AG04450 (cell line): ENCODE results near the gene ARF3. TPM values are rescaled to one million over a fixed set of nuclear protein-coding genes. Genes with fewer than 3 reads are reported as not detected.

Experiments used
- CTCF ChIA-PET: fragments of 300-600, 350-600 bp; formaldehyde crosslinking; extraction: SDS; loops from one replicate; lab custom pipeline; 2022; ENCODE audit warnings: antibody characterized with exemption, inconsistent platforms; lab: Charles Lee
- POLR2A ChIA-PET: fragments of 350-600 bp; formaldehyde crosslinking; extraction: SDS; loops from one replicate; lab custom pipeline; 2021; ENCODE audit warnings: antibody characterized with exemption, inconsistent platforms; lab: Yijun Ruan, JAX
- DNase-seq: peaks from one replicate; pipeline ENCODE4 v3.0.0-alpha.2; 2011; ENCODE audit warnings: low read depth, low spot score
- H3K27ac ChIP-seq: one replicate; pipeline ENCODE4 v1.5.1; 2012; ENCODE audit warnings: low read depth, low read length, control low read depth
- H3K27me3 ChIP-seq: one replicate; pipeline ENCODE4 v1.6.0; 2012; ENCODE audit warnings: low read length; ENCODE audit not compliant: control insufficient read depth, insufficient read depth
- H3K4me3 ChIP-seq: 2 replicates; pipeline ENCODE4 v1.5.1; 2011; ENCODE audit warnings: mild to moderate bottlenecking, low read depth, low read length, control low read depth
- H3K9me3 ChIP-seq: 2 replicates; pipeline ENCODE4 v1.5.1; 2012; ENCODE audit warnings: low read length; ENCODE audit not compliant: control insufficient read depth, insufficient read depth
- CTCF ChIP-seq: IDR thresholded peaks from 2 replicates; pipeline ENCODE4 v1.5.1; 2011; ENCODE audit warnings: low read depth, low read length, control low read depth, inconsistent platforms
- polyA plus RNA-seq: library from polyadenylated mRNA; depleted of rRNA; stranded (reverse); fragments of >200 nt; gene quantifications from 2 replicates; pipeline ENCODE4 v1.2.3, GENCODE V29; 2011

Gene ARF3
- polyA plus RNA-seq, 1 experiment: 260 TPM

DNA sequence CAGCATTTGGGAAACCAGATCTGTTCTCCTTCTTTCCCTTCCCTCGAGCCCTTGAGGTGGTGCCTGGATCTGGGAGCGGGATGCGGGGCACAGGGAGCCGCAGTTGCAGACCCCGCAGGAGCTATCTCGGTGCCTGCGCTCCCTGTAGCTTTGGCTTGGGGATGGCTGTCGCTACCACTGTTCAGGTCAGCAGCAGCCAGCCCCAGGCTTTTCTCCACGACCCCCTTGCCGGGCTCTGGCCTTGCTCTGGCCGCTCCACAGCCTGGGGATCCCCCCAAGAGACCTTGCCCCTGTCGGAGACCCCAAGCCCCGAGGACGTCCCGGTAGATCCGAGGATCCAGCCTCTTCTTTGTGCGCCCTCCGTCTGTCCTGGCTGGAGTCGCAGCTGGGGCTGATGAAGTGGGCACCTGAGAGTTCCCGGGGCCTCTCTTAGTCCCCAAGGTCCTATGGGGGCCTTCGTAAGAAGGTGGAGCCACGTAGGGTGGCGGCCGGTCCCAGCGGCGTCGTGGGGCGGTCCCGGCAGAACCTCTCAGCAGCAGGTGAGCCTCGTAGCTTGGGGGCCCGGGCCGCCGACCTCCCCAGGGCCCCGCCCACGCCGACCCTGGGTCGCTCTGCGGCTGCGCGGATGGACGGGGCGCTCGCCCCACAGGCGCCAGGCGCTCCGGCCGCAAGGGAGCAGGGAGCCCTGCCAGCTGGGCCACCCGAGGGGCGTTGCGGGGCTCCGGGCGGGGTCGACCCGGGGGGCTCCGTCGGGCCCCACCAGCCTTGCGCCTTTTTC, 40.6 kb upstream of the ARF3 start:
- DNase-seq: no peak
- no peak overlapping the region for H3K27ac ChIP-seq
- peak overlapping the region; percentile 37; the same call in 1 of the 2 replicates for H3K4me3 ChIP-seq
- POLR2A ChIA-PET: interaction anchor here (0.6 kb wide), 1 partner anchor 72 kb away, joined by 3 read pairs; the partner anchor contains the start of gene RHEBL1
- CTCF ChIA-PET: interaction anchor here (0.6 to 7.7 kb wide), 12 partner anchors 8 to 145 kb away, joined by 3 to 95 read pairs (median 6); partner anchors contain the start of gene WNT1
- H3K9me3 ChIP-seq: no peaks in the 10 kb centered on the region; the same call in 1 of the 2 replicates
- TF ChIP-seq CTCF: no peak
- peaks cover 23% of the 10 kb centered on the region for H3K27me3 ChIP-seq

DNA sequence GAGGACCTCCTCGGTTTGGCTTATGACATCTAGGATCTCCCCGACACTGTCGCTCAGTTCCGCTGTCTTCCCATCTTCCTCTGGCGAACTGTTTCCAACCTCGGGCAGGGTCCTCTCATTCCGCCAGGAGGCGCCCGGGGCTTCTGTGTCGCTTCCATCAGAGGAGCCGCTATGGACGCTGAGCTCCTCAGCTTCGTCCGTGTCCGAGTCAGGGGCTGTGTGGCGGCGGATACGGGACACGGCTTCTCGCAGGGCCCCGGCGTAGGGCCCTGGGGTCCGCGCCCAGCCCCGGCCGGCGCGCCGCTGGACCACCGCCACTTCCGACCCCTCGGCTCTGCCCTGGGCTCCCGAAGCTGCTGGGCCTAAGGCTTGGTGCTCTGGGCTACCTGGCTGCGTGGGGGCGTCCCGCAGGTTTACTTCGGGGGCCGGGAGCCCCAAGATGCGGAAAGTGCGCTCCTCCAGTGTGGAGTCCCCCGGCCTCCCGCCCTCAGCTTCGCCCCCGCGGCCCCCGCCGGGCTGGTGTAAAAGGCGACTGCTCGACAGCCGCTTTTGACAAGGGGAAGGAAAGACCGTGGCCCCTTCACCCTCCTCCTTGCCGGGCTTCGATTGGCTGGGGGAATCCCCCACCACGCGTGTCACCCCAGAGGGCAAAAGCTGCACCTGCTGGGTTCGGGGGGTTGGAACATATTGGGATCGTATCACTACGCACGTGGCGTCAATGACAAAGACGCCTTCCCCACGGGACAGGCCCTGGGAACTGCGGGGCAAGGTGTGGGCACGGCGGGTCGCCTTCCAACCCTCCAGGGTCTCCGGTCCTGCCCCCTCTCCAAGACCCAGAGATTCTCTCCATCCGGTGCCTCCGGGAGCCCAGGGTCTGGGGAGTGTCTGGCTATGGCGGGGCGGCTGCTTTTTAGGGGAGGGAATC, 39.8 kb upstream of the ARF3 start:
- no peak for DNase-seq
- H3K9me3 ChIP-seq: no peaks in the 10 kb centered on the region; the same call in 1 of the 2 replicates
- POLR2A ChIA-PET: interaction anchor here (1.2 kb wide), 1 partner anchor 16 kb away, joined by 3 read pairs; no protein-coding TSS in a partner anchor
- CTCF ChIA-PET: interaction anchor here (0.6 to 7.7 kb wide), 29 partner anchors 8 to 247 kb away, joined by 3 to 95 read pairs (median 5); partner anchors contain the start of genes ARF3, DDX23 and WNT1
- peak overlapping the region; percentile 38 for H3K4me3 ChIP-seq
- H3K27me3 ChIP-seq: peaks cover 28% of the 10 kb centered on the region
- H3K27ac ChIP-seq: no peak overlapping the region
- TF ChIP-seq CTCF: peak; percentile 92

DNA sequence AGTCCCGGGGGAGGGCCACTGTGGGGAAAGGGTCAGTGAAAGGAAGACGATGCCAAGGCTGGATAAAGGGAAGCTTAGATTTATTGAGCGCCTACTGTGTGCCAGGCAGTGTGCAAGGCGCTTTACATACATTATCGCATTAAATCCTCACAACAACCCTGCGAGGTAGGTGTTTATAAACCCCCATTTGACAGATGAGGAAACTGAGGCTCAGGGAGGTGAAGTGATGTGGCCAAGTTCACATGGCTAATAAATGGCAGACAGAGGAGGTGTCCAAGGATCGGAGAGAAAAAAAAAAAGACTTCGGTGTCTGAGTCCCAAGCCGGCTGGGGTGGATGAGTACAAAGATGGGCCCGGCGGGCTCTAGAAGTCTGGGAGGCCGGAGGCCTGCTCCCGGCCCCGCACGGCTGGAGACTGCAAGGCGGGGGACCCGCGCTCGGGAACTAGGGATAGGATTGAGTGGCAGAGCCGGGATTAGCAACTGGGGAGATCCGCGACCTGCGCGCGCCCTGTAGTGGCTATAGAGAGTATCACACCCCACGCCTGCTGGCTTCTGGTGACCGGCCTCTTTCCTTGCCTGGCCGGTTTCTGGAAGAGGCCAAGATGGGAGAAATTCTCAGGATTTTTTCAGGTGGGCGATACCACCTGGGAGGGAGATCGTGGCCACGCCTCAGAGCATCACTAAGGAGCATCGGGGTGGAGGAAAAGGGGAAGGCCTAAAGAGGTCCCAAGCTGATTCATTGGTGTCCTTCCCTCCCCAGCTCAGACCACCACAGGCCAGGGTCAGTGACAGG, 38.0 kb upstream of the ARF3 start:
- H3K4me3 ChIP-seq: peak overlapping the region; percentile 22; the same call in 1 of the 2 replicates
- peak; percentile 80 for TF ChIP-seq CTCF
- no peak overlapping the region for H3K27ac ChIP-seq
- ChIA-PET CTCF (interaction anchor here (0.5 to 7.7 kb wide), 10 partner anchors 10 to 142 kb away, joined by 3 to 95 read pairs (median 5); partner anchors contain the start of genes DDX23 and WNT1), POLR2A (interaction anchor here (0.5 to 0.6 kb wide), 2 partner anchors 22 to 25 kb away, joined by 4 to 5 read pairs; no protein-coding TSS in a partner anchor)
- H3K27me3 ChIP-seq: peaks cover 31% of the 10 kb centered on the region
- peak; percentile 49 for DNase-seq
- H3K9me3 ChIP-seq: no peaks in the 10 kb centered on the region; the same call in 1 of the 2 replicates

DNA sequence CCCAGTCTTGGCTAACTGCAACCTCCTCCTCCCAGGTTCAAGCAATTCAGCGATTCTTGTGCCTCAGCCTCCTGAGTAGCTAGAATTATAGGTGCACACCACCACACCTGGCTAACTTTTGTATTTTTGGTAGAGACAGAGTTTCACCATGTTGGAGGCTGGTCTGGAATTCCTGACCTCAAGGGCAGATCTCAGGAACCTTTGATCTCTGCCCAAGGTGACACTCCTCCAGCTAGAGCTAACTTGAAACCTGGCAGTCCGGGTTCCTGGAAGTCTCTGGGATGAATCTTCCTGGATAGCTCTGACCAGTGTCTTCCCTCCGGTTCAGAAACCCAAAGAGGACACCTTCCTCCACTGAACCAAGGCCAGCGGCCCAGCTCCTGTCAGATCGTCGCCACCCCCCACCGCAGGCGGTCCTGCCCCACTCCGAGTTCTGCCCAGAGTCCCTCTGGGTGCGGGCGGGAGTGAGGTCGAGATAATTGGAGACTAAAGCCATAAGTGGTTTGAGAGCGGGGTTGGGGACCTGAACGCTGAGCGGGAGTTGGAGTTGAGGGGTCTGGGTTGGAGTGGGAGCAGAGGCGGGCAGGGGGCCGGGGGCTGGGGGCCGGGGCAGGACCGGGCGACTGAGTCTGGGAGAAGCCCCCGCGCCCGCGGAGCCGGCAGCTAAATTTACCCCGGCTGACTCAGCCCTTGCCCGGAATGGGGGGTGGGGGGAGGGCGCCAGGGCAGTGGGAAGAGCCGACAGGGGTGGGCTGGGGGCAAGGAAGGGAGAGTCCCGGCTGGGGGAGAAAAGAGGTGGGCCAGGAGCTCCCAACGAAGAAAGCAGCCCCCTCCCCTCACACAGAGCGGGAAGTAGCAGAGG, 37.2 kb upstream of the ARF3 start:
- Histone ChIP-seq H3K27me3 (peaks cover 36% of the 10 kb centered on the region), H3K4me3 (no peak overlapping the region), H3K9me3 (no peaks in the 10 kb centered on the region; the same call in 1 of the 2 replicates), H3K27ac (no peak overlapping the region)
- CTCF ChIA-PET: interaction anchor here (0.6 to 7.7 kb wide), 11 partner anchors 11 to 823 kb away, joined by 3 to 95 read pairs (median 6); partner anchors contain the start of genes DDX23 and WNT1
- POLR2A ChIA-PET: no interaction called here
- TF ChIP-seq CTCF: no peak
- DNase-seq: no peak
